ENCODE measurements around the gene IGFBP6. TPM values are rescaled to one million over a fixed set of nuclear protein-coding genes. Genes with fewer than 3 reads are reported as not detected.

IGFBP6 gene
- total RNA-seq, 2 experiments from 2014 or later, result 1.3 to 2.4 TPM

DNA sequence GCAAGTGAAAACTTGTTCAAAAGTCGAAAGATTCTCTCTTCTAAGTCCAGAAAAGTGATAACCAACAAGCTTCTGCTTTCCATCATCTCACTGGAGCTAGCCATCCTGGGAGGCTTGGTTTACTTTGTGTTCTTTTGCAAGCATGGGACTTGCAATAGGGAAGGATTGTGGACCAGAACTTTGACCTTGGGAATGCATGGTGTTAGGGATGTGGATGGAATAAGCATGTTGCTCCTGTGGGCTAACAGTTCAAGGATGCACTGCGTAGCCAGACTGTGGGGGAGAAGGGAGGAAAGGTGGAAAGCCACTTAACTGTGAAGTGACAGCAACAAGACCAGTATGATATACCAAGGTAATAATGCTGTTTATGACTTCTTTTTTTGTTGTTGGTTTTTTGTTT, 34.4 kb downstream of the IGFBP6 start:
- no peak for DNase-seq
- Mint-ChIP-seq H3K27me3 (peaks cover 8% of the 10 kb centered on the region), H3K4me3 (no peak overlapping the region), H3K9me3 (ENCODE audit: low read depth) (no peaks in the 10 kb centered on the region), H3K27ac (no peak overlapping the region), H3K4me1 (peaks cover 4% of the 10 kb centered on the region), H3K36me3 (ENCODE audit: low read depth) (no peaks in the 10 kb centered on the region)
- POLR2A ChIA-PET, result interaction anchor here (0.6 kb wide), 1 partner anchor 21 kb away, joined by 3 read pairs; no protein-coding TSS in a partner anchor
- ATAC-seq, result no peak
- CTCF ChIA-PET, result interaction anchor here (0.9 to 2.5 kb wide), 2 partner anchors 11 to 28 kb away, joined by 3 to 10 read pairs; no protein-coding TSS in a partner anchor
- intact Hi-C loops (cut with DNase I, micrococcal nuclease), result no loop called here

DNA sequence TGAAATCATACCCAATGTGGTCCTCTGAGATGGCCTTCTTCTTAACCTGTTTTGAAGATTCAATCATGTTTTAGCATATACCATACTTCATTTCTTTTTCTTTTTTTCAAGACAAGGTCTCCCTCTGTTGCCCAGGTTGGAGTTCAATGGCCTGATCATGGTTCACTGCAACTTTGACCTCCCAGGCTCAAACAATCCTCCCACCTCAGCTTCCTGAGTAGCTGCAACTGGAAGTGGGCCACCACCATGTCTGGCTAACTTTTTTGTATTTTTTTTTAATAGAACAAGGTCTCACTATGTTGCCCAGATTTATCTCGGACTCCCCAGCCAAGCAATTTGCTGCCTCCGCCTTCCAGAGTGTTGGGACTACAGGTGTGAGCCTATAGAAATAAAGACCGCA, 36.3 kb downstream of the IGFBP6 start:
- H3K36me3 Mint-ChIP-seq (ENCODE audit: low read depth), result no peaks in the 10 kb centered on the region
- H3K9me3 Mint-ChIP-seq (ENCODE audit: low read depth), result peaks cover 5% of the 10 kb centered on the region
- ChIA-PET POLR2A (no interaction called here), CTCF (no interaction called here)
- no peak overlapping the region for H3K4me3 Mint-ChIP-seq
- ATAC-seq (no peak), DNase-seq (no peak)
- H3K27ac Mint-ChIP-seq, result no peak overlapping the region
- intact Hi-C loops (cut with DNase I, micrococcal nuclease), result no loop called here
- H3K27me3 Mint-ChIP-seq, result peaks cover 4% of the 10 kb centered on the region
- no peaks in the 10 kb centered on the region for H3K4me1 Mint-ChIP-seq

DNA sequence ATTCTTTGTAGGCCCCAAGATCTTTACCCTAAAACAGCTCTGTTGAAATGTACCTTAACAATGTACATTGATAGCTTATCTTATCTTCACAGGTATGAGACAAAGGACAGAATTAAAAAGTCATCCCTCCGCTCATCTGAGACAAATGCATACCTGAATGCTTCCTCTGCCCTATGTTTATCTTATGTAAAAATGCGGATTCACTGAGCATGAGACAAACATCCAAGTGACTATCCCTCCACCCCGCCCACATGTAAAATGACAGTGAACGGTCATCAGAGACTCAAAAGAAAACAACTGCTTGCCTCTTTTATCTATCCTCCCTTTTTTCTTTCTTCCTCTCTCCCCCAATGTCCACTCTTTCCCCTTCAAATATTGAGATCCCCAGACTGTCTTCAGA, 45.9 kb downstream of the IGFBP6 start:
- ATAC-seq, result no peak
- no peaks in the 10 kb centered on the region for H3K36me3 Mint-ChIP-seq (ENCODE audit: low read depth)
- no peak overlapping the region for H3K4me3 Mint-ChIP-seq
- H3K27me3 Mint-ChIP-seq, result no peaks in the 10 kb centered on the region
- ChIA-PET CTCF (interaction anchor here (0.6 to 1.0 kb wide), 2 partner anchors 12 to 25 kb away, joined by 3 read pairs; no protein-coding TSS in a partner anchor), POLR2A (interaction anchor here (0.6 kb wide), 1 partner anchor 150 kb away, joined by 6 read pairs; no protein-coding TSS in a partner anchor)
- H3K27ac Mint-ChIP-seq, result no peak overlapping the region
- H3K4me1 Mint-ChIP-seq, result no peaks in the 10 kb centered on the region
- H3K9me3 Mint-ChIP-seq (ENCODE audit: low read depth), result peaks cover 3% of the 10 kb centered on the region
- intact Hi-C loops (cut with DNase I, micrococcal nuclease), result no loop called here
- DNase-seq, result no peak

DNA sequence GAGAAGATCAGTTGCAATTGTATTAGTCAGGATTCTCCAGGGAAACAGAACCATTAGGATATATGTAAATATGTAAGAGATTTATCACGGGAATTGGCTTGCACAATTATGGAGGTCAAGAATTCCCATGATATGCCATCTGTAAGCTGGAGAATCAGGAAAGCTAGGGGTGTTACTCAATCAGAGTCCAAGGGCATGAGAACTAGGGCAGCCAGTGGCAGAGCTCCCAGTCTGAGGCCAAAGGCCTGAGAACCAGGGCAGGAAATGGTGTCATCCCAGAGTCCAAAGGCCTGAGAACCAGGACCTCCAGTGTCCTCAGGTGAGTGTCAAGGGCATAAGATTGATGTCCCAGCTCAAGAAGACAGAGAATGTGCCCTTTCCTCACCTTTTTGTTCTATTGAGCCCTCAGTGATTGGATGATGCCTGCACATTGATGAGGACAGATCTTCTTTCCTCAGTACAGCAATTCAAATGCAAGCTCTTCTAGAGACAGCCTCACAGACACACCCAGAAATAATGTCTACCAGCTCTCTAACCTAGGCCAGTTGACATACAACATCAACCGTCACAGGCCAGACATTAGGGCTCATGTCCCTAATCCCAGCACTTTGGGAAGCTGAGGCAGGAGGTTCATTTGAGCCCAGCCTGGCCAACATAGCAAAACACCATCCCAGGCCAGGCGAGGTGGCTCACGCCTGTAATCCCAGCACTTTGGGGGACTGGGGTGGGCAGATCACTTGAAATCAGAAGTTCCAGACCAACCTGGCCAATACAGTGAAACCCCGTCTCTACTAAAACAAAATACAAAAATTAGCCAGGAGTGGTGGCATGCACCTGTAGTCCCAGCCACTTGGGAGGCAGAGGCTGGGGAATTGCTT, 48.2 kb downstream of the IGFBP6 start:
- ATAC-seq (no peak), DNase-seq (no peak)
- intact Hi-C loops (cut with DNase I, micrococcal nuclease), result no loop called here
- CTCF ChIA-PET, result no interaction called here
- Mint-ChIP-seq H3K4me3 (no peak overlapping the region), H3K27me3 (no peaks in the 10 kb centered on the region), H3K9me3 (ENCODE audit: low read depth) (no peaks in the 10 kb centered on the region), H3K36me3 (ENCODE audit: low read depth) (no peaks in the 10 kb centered on the region), H3K27ac (no peak overlapping the region), H3K4me1 (no peaks in the 10 kb centered on the region)
- POLR2A ChIA-PET, result no interaction called here

DNA sequence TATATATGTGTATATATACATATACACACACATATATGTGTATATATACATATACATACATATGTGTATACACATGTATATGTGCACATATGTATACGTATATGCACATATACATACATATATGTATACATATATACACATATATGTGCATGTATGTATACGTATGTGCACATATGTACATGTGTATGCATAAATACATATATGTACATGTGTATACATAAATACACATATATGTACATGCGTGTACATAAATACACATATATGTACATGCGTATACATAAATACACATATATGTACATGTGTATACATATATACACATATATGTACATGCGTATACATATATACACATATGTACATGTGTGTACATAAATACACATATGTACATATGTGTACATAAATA, 49.7 kb downstream of the IGFBP6 start:
- ChIA-PET CTCF (interaction anchor here (1.1 kb wide), 1 partner anchor 62 kb away, joined by 3 read pairs; no protein-coding TSS in a partner anchor), POLR2A (no interaction called here)
- no peaks in the 10 kb centered on the region for H3K27me3 Mint-ChIP-seq
- no peaks in the 10 kb centered on the region for H3K9me3 Mint-ChIP-seq (ENCODE audit: low read depth)
- H3K27ac Mint-ChIP-seq, result no peak overlapping the region
- no peak overlapping the region for H3K4me3 Mint-ChIP-seq
- no peaks in the 10 kb centered on the region for H3K4me1 Mint-ChIP-seq
- no peak for ATAC-seq
- H3K36me3 Mint-ChIP-seq (ENCODE audit: low read depth), result no peaks in the 10 kb centered on the region
- intact Hi-C loops (cut with DNase I, micrococcal nuclease), result no loop called here
- no peak for DNase-seq

DNA sequence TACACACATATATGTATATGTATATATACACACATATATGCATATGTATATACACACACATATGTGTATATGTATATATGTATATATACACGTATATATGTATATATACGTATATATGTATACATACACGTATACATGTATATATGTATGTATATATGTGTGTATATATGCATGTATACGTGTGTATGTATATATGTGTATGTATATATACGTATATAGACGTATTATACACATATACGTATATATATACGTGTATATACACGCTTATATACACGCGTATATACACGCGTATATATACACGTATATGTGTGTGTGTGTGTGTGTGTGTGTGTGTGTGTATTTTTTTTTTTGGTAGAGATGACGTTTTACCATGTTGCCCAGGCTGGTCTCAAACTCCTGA, 50.2 kb downstream of the IGFBP6 start:
- ChIA-PET POLR2A (no interaction called here), CTCF (interaction anchor here (1.1 kb wide), 2 partner anchors 11 to 62 kb away, joined by 3 to 5 read pairs; no protein-coding TSS in a partner anchor)
- no peaks in the 10 kb centered on the region for H3K9me3 Mint-ChIP-seq (ENCODE audit: low read depth)
- no peak for ATAC-seq
- no peak for DNase-seq
- no peaks in the 10 kb centered on the region for H3K36me3 Mint-ChIP-seq (ENCODE audit: low read depth)
- no peak overlapping the region for H3K4me3 Mint-ChIP-seq
- no peaks in the 10 kb centered on the region for H3K27me3 Mint-ChIP-seq
- H3K4me1 Mint-ChIP-seq, result no peaks in the 10 kb centered on the region
- intact Hi-C loops (cut with DNase I, micrococcal nuclease), result no loop called here
- H3K27ac Mint-ChIP-seq, result no peak overlapping the region

DNA sequence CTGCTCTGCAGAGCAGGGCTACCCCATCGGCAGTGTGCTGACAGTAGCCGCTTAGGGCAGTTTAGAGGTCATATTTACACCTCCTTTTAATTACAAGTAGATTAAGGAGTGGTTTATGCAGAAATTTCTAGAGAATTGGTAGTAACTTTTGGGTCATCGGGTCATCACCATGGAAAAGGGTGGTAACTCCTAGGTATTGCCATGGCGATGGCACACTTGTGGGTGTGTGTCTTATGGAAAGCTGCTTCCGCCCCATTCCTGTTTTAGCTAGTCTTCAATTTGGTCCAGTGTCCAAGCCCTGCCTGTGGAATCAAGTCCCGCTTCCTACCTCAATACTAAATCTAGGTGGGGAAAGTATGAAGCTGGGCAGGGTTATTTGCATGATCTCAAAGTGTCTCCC, 53.6 kb downstream of the IGFBP6 start:
- Mint-ChIP-seq H3K27me3 (no peaks in the 10 kb centered on the region), H3K36me3 (ENCODE audit: low read depth) (no peaks in the 10 kb centered on the region), H3K27ac (no peak overlapping the region), H3K9me3 (ENCODE audit: low read depth) (no peaks in the 10 kb centered on the region), H3K4me3 (no peak overlapping the region), H3K4me1 (no peaks in the 10 kb centered on the region)
- POLR2A ChIA-PET, result no interaction called here
- no peak for ATAC-seq
- intact Hi-C loops (cut with DNase I, micrococcal nuclease), result no loop called here
- DNase-seq, result no peak
- CTCF ChIA-PET, result interaction anchor here (1.1 kb wide), 1 partner anchor 9 kb away, joined by 11 read pairs; no protein-coding TSS in a partner anchor

Small RNAs within 50 kb of the gene (microRNA-seq; reads per million reads assigned to microRNA genes)
- gene MIR6757 (ENCODE audit: borderline replicate concordance), result not detected

Other genes starting within 250 kb of the IGFBP6 start
- gene KRT78, start 248.7 kb upstream of the IGFBP6 start, total RNA-seq, result not detected
- gene KRT8, start 192.6 kb upstream of the IGFBP6 start, total RNA-seq, result 1 to 10 TPM in 1 of 2 experiments, under 1 TPM in 1; 0.56 to 1.1 TPM
- 1 to 10 TPM; 5.3 to 5.4 TPM for gene KRT18, start 148.5 kb upstream of the IGFBP6 start, total RNA-seq
- 100 to 1,000 TPM; 698 to 781 TPM for gene EIF4B, start 91.2 kb upstream of the IGFBP6 start, total RNA-seq
- gene TNS2, start 47.6 kb upstream of the IGFBP6 start, total RNA-seq, result 1 to 10 TPM in 1 of 2 experiments, under 1 TPM in 1; 0.77 to 2.4 TPM
- gene SPRYD3, start 18.3 kb upstream of the IGFBP6 start, total RNA-seq, result 10 to 100 TPM; 13.7 to 18.2 TPM
- under 1 TPM; 0.57 to 0.79 TPM for gene SOAT2, start 5.8 kb downstream of the IGFBP6 start, total RNA-seq
- 10 to 100 TPM; 34.9 to 40.2 TPM for gene ZNF740, start 83.1 kb downstream of the IGFBP6 start, total RNA-seq
- 10 to 100 TPM; 20.0 to 23.1 TPM for gene CSAD, start 83.3 kb downstream of the IGFBP6 start, total RNA-seq
- gene ITGB7, start 109.6 kb downstream of the IGFBP6 start, total RNA-seq, result 10 to 100 TPM; 73.0 to 77.6 TPM
- 10 to 100 TPM; 20.0 to 21.6 TPM for gene RARG, start 134.5 kb downstream of the IGFBP6 start, total RNA-seq
- 10 to 100 TPM; 60.8 to 66.9 TPM for gene ESPL1, start 170.6 kb downstream of the IGFBP6 start, total RNA-seq
- gene PFDN5, start 197.9 kb downstream of the IGFBP6 start, total RNA-seq, result 100 to 1,000 TPM; 253 to 322 TPM
- 10 to 100 TPM; 61.9 to 68.8 TPM for gene MYG1, start 202.0 kb downstream of the IGFBP6 start, total RNA-seq
- 10 to 100 TPM; 65.5 to 72.5 TPM for gene AAAS, start 223.9 kb downstream of the IGFBP6 start, total RNA-seq
- not detected for gene SP7, start 238.7 kb downstream of the IGFBP6 start, total RNA-seq